Measurements from ENCODE around the gene ATP5ME. TPM values are rescaled to one million over a fixed set of nuclear protein-coding genes. Genes with fewer than 3 reads are reported as not detected.
"Not testable (repeated sequence)": the region's sequence is repeated elsewhere in the genome, so short reads cannot be mapped to it uniquely, and the experiment has no call there.

Gene ATP5ME
- polyA plus RNA-seq, 4 donors, result 447 to 1,305 (median 893) TPM

DNA sequence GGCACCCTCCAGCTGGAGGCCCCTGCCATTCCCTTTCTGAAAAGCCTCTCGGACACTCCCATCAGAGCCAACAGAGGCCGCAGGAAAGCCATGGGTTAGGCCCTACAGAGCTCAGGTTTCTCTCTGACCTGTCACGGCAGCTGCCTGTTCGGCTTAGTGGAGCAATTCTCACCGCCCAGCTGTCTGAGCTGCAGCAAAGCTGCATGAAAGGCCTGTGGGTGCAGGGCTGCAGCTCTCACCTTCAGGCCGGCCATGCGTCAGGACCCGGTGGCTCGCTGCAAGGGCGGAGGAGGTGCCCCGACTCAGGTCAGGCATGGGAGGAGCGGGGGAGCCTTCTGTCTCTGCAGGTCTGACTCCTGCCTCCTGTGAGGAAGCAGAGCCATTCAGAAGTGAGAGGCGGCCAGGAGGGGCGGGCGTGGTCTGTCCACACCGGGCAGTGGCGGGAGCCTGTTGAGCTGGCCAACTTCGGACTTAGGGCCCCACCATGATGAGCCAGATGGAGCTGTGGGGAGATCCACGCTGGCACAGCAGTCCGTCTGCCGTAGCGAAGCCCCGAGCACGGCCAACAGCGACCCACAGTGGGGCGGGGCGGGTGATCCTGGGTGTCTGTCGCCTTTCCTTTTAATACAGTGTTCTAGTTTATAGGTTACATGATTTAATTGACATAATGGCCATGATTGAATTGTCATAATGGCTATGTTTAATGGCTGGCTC lies 25.3 kb downstream of the ATP5ME start:
- Histone ChIP-seq H3K27ac (ENCODE audit: low read depth in 1 of 3, low read length in 2 of 3) (no peak overlapping the region), H3K4me1 (ENCODE audit: control insufficient read depth in 3 of 3, insufficient read depth in 2 of 3, low read depth in 1 of 3, low read length in 2 of 3) (no peaks in the 10 kb centered on the region), H3K36me3 (ENCODE audit: control insufficient read depth in 3 of 3, insufficient read depth in 2 of 3, low read depth in 1 of 3, low read length in 3 of 3) (no peaks in the 10 kb centered on the region), H3K27me3 (ENCODE audit: control insufficient read depth in 3 of 3, insufficient read depth in 3 of 3, low read length in 3 of 3) (peaks cover 0 to 42% (median 5%) of the 10 kb centered on the region in 3 donors), H3K9me3 (ENCODE audit: control insufficient read depth in 2 of 2, insufficient read depth in 1 of 2, low read depth in 1 of 2, low read length in 1 of 2) (no peaks in the 10 kb centered on the region), H3K4me3 (ENCODE audit: low read depth in 1 of 3, low read length in 3 of 3) (no peak overlapping the region)
- FAIRE-seq (no peak), DNase-seq (no peak)
- 72 to 83% (median 81%) methylated on average over 27 to 28 of the region's 28 CpGs for WGBS, 3 donors

DNA sequence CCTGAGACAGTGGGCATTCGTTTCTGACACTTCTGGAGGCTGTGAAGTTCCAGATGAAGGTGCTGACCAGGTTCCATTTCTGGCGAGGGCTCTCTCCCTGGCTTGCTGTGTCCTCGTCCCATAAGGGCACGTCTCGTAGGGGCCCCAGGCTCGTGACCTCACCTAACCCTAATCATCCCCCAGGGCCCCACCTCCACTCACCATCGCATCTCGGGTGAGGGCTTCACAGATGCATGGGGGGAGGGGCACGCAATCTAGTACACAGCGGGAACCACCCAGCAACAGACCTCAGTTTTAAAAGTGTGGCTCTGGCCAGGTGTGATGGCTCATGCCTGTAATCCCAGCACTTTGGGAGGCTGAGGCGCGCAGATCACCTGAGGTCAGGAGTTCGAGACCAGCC lies 26.6 kb downstream of the ATP5ME start:
- Histone ChIP-seq H3K9me3 (ENCODE audit: control insufficient read depth in 2 of 2, insufficient read depth in 1 of 2, low read depth in 1 of 2, low read length in 1 of 2) (no peaks in the 10 kb centered on the region), H3K27ac (ENCODE audit: low read depth in 1 of 3, low read length in 2 of 3) (no peak overlapping the region), H3K36me3 (ENCODE audit: control insufficient read depth in 3 of 3, insufficient read depth in 2 of 3, low read depth in 1 of 3, low read length in 3 of 3) (no peaks in the 10 kb centered on the region), H3K4me1 (ENCODE audit: control insufficient read depth in 3 of 3, insufficient read depth in 2 of 3, low read depth in 1 of 3, low read length in 2 of 3) (no peaks in the 10 kb centered on the region), H3K4me3 (ENCODE audit: low read depth in 1 of 3, low read length in 3 of 3) (no peak overlapping the region), H3K27me3 (ENCODE audit: control insufficient read depth in 3 of 3, insufficient read depth in 3 of 3, low read length in 3 of 3) (peaks cover 0 to 37% (median 5%) of the 10 kb centered on the region in 3 donors)
- no peak for FAIRE-seq
- 57 to 68% (median 63%) methylated on average over 13 of the region's 13 CpGs for WGBS, 3 donors
- no peak for DNase-seq

DNA sequence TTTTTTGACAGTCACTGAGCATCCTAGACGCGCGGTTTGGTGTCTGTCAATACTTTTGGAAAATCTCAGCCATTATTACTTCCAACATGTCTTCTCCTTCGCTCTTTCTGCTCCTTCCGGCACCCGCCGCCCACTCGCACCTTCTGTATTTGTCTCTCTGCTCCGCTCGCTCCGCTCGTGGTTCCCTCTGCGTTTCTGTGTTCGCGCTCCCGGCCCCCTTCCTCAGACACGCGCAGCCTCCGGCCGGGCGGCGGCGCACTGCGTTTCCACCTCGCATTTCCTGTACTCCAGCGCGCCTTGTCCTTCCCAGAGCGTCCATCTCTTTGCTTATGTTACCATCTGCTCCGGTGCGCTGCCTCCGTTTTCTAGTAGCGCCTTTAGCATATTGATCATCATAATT lies 27.6 kb downstream of the ATP5ME start:
- 76 to 82% (median 79%) methylated on average over 32 of the region's 32 CpGs for WGBS, 3 donors
- Histone ChIP-seq H3K4me1 (ENCODE audit: control insufficient read depth in 3 of 3, insufficient read depth in 2 of 3, low read depth in 1 of 3, low read length in 2 of 3) (no peaks in the 10 kb centered on the region), H3K4me3 (ENCODE audit: low read depth in 1 of 3, low read length in 3 of 3) (no peak overlapping the region), H3K36me3 (ENCODE audit: control insufficient read depth in 3 of 3, insufficient read depth in 2 of 3, low read depth in 1 of 3, low read length in 3 of 3) (no peaks in the 10 kb centered on the region), H3K27ac (ENCODE audit: low read depth in 1 of 3, low read length in 2 of 3) (no peak overlapping the region), H3K9me3 (ENCODE audit: control insufficient read depth in 2 of 2, insufficient read depth in 1 of 2, low read depth in 1 of 2, low read length in 1 of 2) (peaks cover 0 to 3% of the 10 kb centered on the region in 2 donors), H3K27me3 (ENCODE audit: control insufficient read depth in 3 of 3, insufficient read depth in 3 of 3, low read length in 3 of 3) (peaks cover 0 to 28% (median 2%) of the 10 kb centered on the region in 3 donors)
- DNase-seq (no peak), FAIRE-seq (no peak)

DNA sequence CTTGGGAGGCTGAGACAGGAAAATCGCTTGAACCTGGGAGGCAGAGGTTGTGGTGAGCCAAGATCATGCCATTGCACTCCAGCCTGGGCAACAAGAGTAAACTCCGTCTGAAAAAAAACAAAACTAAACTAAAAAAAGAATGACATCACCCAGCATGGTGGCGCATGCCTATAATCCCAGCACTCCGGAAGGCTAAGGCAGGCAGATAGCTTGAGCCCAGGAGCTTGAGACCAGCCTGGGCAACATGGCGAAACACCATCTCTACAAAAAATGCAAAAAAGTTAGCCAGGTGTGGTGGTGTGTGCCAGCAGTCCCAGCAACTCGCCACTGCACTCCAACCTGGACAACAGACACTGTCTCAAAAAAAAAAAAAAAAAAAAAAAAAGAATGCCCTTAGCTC lies 31.7 kb downstream of the ATP5ME start:
- WGBS, 3 donors, result 86 to 91% (median 89%) methylated on average over 6 of the region's 6 CpGs
- H3K36me3 ChIP-seq (ENCODE audit: control insufficient read depth in 3 of 3, insufficient read depth in 2 of 3, low read depth in 1 of 3, low read length in 3 of 3); H3K4me3 ChIP-seq (ENCODE audit: low read depth in 1 of 3, low read length in 3 of 3); H3K27me3 ChIP-seq (ENCODE audit: control insufficient read depth in 3 of 3, insufficient read depth in 3 of 3, low read length in 3 of 3); DNase-seq; H3K27ac ChIP-seq (ENCODE audit: low read depth in 1 of 3, low read length in 2 of 3); H3K9me3 ChIP-seq (ENCODE audit: control insufficient read depth in 2 of 2, insufficient read depth in 1 of 2, low read depth in 1 of 2, low read length in 1 of 2); FAIRE-seq; H3K4me1 ChIP-seq (ENCODE audit: control insufficient read depth in 3 of 3, insufficient read depth in 2 of 3, low read depth in 1 of 3, low read length in 2 of 3): not testable (repeated sequence)

DNA sequence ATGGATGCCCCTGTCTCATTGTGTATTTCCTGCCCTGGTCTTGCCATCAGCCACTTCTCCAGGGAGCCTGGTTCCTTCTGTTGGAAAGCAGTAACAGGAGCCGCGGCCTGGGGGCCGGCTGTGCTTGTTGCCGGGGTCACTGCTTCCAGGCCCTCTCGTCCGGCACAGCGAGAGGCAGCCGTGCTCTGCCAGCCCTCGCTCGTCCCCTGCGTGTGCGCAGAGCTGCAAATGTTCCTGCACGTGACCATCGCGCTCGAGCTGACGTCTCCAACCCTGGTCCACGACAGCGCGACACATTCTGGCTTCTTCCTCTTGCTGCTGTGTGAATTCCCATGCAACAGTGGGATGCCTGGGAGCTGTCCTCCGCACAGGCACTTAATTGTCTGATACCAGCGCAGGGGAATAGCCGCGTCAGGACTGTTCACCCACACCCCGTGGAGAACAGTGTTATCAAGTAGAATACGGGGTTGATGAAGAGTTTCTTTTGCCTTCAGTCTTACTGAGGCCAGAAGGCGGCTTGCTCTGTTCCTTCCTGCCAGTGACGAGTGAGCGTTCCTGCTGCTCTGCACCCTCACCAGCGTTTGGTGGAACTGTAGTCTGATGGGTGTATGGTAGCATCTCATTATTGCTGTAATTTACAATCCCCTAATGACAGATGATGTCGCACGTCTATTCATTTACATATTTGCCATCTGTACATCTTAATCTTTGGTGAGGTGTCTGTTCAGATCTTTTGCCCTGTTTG lies 36.4 kb downstream of the ATP5ME start:
- Histone ChIP-seq H3K36me3 (ENCODE audit: control insufficient read depth in 3 of 3, insufficient read depth in 2 of 3, low read depth in 1 of 3, low read length in 3 of 3) (no peaks in the 10 kb centered on the region), H3K27me3 (ENCODE audit: control insufficient read depth in 3 of 3, insufficient read depth in 3 of 3, low read length in 3 of 3) (no peaks in the 10 kb centered on the region), H3K27ac (ENCODE audit: low read depth in 1 of 3, low read length in 2 of 3) (no peak overlapping the region), H3K9me3 (ENCODE audit: control insufficient read depth in 2 of 2, insufficient read depth in 1 of 2, low read depth in 1 of 2, low read length in 1 of 2) (peaks cover 0 to 6% of the 10 kb centered on the region in 2 donors), H3K4me3 (ENCODE audit: low read depth in 1 of 3, low read length in 3 of 3) (no peak overlapping the region), H3K4me1 (ENCODE audit: control insufficient read depth in 3 of 3, insufficient read depth in 2 of 3, low read depth in 1 of 3, low read length in 2 of 3) (no peaks in the 10 kb centered on the region)
- WGBS, 3 donors, result 72 to 78% (median 76%) methylated on average over 32 of the region's 32 CpGs
- FAIRE-seq (no peak), DNase-seq (no peak)

DNA sequence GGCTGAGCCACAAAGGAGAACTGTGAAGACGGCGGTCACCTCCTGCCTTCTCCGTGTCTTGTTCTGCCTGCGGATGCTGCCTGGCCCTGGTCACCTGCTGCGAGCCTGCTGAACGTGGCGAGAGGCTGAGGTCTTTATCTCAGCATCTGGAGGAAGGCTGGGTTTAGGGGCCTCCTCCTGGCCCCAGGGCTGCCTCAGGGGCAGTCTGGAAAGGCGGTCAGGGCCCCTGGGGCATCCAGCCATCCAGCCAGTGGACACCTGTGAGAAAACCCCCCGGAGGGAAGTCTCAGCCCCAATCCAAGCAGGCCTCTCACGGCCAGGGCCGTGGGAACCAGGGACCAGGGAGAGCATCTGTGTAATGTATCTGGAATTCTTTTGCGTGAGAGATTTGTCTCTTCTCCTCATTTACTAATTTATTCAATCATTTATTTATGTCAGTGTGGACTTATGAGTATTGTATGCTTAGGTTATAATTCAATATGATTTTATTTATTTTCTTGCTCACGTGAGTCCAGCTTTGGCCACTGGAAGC lies 37.4 kb downstream of the ATP5ME start:
- DNase-seq (no peak), FAIRE-seq (no peak)
- WGBS, 3 donors, result 73 to 75% (median 73%) methylated on average over 13 of the region's 13 CpGs
- Histone ChIP-seq H3K4me1 (ENCODE audit: control insufficient read depth in 3 of 3, insufficient read depth in 2 of 3, low read depth in 1 of 3, low read length in 2 of 3) (no peaks in the 10 kb centered on the region), H3K9me3 (ENCODE audit: control insufficient read depth in 2 of 2, insufficient read depth in 1 of 2, low read depth in 1 of 2, low read length in 1 of 2) (peaks cover 0 to 16% of the 10 kb centered on the region in 2 donors), H3K4me3 (ENCODE audit: low read depth in 1 of 3, low read length in 3 of 3) (no peak overlapping the region), H3K27me3 (ENCODE audit: control insufficient read depth in 3 of 3, insufficient read depth in 3 of 3, low read length in 3 of 3) (no peaks in the 10 kb centered on the region), H3K36me3 (ENCODE audit: control insufficient read depth in 3 of 3, insufficient read depth in 2 of 3, low read depth in 1 of 3, low read length in 3 of 3) (no peaks in the 10 kb centered on the region), H3K27ac (ENCODE audit: low read depth in 1 of 3, low read length in 2 of 3) (no peak overlapping the region)

DNA sequence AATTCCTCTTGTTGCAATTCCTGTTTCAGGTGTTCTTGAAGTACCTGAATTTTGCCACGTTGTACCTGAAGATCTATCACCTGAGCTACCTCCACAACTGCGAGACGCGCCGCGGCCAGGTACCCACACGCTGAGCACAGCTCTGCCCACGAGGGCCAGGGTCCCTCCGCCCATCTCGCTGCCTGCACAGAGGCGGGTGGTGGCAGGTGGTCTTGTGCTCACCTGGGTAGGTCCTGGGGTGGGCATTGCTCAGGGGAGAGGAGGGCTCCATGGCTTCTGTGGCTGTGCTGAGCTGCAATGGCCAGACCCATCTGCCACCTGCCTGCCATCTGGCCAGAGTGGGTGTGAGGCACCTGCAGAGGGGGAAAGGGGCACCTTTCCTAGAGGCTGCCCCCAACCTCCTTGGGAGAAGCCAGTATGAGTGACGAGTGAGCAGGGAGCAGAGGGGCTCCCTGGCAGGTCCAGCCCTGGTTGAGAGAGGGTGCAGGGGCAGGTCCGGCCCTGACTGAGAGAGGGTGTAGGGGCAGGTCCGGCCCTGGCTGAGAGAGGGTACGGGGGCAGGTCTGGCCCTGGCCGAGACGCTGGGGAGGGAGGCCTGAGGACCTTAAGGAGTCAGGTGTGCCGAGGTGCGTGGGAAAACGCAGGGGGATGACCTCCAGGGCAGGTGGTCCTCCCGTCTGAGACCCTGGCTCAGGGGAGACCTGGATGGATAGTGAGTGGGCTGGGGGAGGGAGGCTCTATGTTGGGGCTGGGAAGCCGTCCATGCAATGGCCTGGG lies 38.0 kb downstream of the ATP5ME start:
- no peak for FAIRE-seq

More for the DNA sequence above, 38.0 kb downstream of the ATP5ME start:
- Histone ChIP-seq H3K4me1 (ENCODE audit: control insufficient read depth in 3 of 3, insufficient read depth in 2 of 3, low read depth in 1 of 3, low read length in 2 of 3) (no peaks in the 10 kb centered on the region), H3K4me3 (ENCODE audit: low read depth in 1 of 3, low read length in 3 of 3) (no peak overlapping the region), H3K27me3 (ENCODE audit: control insufficient read depth in 3 of 3, insufficient read depth in 3 of 3, low read length in 3 of 3) (no peaks in the 10 kb centered on the region), H3K9me3 (ENCODE audit: control insufficient read depth in 2 of 2, insufficient read depth in 1 of 2, low read depth in 1 of 2, low read length in 1 of 2) (peaks cover 0 to 13% of the 10 kb centered on the region in 2 donors), H3K36me3 (ENCODE audit: control insufficient read depth in 3 of 3, insufficient read depth in 2 of 3, low read depth in 1 of 3, low read length in 3 of 3) (no peaks in the 10 kb centered on the region), H3K27ac (ENCODE audit: low read depth in 1 of 3, low read length in 2 of 3) (no peak overlapping the region)
- DNase-seq, result no peak
- WGBS, 3 donors, result 87 to 88% (median 87%) methylated on average over 22 of the region's 22 CpGs
